Astrocyte of the hippocampus (primary cell): ENCODE data around the gene TMCO4.

Source experiments
- DNase-seq: peaks from one replicate; pipeline ENCODE4 v3.0.0; 2011; ENCODE audit warnings: low read depth, low spot score

The TMCO4 gene

DNA sequence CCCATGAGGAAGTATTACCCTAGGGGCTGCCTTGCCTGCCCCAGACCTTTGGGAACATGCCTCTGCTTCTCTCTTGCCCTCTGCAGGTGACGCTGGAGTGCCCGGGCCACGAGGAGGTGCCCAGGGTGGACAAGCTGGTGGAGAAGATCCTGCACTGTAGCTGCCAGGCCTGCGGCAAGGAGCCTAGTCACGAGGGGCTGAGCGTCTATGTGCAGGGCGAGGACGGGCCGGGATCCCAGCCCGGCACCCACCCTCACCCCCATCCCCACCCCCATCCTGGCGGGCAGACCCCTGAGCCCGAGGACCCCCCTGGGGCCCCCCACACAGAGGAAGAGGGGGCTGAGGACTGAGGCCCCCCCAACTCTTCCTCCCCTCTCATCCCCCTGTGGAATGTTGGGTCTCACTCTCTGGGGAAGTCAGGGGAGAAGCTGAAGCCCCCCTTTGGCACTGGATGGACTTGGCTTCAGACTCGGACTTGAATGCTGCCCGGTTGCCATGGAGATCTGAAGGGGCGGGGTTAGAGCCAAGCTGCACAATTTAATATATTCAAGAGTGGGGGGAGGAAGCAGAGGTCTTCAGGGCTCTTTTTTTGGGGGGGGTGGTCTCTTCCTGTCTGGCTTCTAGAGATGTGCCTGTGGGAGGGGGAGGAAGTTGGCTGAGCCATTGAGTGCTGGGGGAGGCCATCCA lies 142.8 kb downstream of the TMCO4 start:
- DNase-seq: no peak

DNA sequence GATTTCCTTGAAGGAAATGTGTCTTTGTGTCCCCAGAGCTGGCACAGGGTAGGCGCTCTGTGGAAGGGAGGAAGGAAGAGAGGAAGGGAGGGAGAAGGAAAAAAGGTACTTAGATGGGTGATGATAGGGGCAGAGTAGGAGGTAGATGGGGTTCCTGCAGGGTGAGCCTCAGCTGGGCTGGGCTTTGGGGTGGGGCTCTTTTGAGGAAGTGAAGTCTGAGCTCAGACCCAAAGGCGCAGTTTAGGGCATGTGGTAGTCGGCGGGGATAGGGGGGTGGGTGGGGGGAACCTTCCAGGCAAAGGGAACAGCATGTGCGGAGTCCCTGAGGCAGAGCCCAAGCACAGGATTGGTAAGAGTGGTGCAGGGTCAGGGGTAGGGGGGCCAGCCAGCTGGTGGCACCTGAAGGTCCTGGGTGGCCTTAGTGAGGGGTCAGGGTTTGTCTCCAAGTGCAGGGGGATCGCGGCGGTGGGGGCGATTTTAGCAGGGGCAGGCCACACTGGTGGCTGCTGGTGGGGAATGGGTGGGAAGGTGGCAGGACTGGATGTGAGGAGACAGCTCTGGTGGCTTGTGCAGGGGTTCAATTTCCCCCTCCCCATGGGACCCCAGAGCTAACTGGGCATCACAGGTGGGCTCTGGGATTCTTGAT lies 143.5 kb downstream of the TMCO4 start:
- no peak for DNase-seq

DNA sequence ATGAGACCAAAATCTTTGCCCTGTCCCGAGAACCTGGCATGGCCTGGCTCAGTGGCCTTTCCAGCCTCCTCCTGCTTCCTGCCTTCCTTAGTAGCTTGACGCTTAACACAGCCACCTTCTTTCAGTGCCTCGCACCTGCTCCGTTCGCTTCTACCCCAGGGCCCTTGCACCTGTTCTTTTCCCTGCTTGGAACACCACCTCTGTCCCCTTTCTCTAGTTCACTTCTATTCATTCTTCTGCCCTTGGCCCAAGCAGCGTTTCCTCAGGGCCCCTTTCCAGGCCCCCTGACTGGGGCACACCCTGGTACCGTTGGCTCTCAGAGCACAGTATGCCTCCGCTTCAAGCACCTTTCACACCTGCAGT lies 144.0 kb downstream of the TMCO4 start:
- no peak for DNase-seq

DNA sequence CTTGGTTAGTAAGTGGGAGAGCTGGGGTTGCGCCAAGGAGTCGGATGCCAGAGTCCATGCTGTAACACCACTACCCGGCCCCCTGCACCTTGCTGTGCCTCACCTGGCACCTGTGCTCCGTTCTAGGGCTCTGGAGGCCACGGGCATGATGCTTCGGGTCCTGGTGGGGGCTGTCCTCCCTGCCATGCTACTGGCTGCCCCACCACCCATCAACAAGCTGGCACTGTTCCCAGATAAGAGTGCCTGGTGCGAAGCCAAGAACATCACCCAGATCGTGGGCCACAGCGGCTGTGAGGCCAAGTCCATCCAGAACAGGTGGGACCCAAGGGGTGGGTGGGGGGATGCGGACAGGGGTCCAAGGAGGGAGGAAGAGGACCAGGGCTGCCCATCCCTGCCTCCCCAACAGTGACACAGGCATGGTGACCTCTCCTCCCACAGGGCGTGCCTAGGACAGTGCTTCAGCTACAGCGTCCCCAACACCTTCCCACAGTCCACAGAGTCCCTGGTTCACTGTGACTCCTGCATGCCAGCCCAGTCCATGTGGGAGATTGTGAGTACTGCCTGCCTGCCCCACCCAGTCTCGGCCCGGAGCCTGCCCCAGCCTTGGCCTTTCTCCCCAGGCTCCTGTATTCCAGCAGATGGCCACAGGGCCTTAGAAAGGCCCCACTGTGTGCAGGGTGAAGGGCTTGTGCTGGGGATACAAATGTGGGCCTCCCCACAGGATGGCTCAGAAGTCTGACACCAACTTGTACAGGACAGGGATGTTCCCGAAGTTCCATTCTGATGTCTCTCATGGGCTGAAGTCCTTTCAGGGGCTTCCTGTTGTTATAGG lies 144.6 kb downstream of the TMCO4 start:
- no peak for DNase-seq

DNA sequence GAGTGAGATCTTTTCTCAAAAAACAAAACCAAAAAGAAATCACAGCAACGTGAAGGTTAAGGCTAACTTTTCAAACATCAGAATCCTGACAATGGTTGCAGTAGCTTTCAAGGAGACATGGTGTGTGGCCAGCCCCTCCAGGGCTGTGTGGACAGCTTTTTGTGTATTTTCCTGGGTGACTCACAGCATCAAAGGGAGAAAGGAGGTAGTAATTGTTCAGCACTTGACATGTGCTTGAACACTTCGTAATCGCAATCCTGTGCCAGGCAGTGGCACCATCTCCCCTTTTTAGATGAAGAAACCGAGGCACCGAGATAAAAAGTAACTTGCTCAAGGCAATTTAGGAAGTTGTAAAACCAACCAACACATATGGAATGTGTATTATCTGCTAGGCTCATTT lies 145.3 kb downstream of the TMCO4 start:
- DNase-seq: peak; percentile 74

DNA sequence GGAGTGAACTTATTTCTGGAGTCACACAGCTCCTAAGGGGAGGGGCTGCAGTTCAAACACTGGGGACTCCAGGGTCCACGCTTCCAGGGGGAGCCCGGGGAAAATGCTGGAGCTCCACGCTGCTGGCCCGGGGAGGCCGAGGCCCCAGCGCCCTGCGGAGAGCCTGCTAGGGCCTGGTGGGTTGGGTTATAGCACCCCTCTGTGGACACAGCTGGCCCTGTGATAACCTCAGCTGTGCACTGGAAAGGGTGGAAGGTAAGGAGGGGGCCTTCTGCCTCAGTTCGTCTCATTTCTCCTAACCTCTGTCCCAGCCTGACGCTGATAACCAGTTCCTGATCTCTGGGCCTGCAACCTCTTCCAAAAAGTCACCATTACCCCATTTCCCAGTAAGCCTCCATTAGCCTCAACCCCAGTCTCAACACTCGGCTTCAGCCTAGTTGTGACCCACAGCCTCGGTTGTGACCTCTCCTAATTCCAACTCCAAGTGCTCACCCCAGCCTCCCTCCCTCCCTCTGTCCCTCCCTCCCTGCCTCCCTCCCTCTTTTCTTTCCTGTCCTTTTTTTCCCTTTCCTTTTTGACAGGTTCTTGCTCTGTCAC lies 148.5 kb downstream of the TMCO4 start:
- peak; percentile 81 for DNase-seq

DNA sequence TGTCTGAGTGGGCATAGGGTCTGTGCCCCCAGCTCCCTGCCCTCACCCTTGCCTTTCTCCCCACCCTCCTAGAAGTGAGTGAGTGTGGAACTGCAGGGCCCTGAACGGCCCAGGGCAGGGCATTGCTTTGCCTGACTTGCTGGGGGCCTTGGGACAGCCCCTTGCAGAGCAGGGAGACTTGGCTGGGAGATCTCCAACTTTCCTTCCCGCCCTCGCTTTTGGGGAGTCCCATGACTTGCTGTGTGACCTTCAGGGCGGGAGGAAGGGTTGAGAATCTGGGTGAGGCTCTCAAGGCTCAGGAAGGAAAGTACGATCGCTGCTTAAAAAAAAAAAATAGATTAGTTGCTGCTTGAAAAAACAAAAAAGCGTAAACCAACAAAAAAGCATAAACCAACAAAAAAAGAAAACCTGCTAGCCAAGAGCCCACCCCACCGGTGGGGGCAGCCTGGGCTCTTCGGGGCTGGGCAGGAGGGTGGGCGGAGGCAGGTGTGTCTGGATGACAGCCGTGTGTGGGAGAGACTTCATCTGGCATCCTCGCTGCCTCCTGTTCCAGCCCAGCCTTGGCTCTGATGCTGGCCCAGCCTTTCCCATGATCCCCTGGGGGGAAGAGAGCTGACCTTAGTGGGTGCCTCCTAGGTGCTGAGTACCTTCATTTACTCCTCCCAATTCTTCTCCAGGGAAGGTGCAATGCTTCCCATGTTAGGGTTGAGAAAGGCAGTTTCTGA lies 149.1 kb downstream of the TMCO4 start:
- DNase-seq: no peak

DNA sequence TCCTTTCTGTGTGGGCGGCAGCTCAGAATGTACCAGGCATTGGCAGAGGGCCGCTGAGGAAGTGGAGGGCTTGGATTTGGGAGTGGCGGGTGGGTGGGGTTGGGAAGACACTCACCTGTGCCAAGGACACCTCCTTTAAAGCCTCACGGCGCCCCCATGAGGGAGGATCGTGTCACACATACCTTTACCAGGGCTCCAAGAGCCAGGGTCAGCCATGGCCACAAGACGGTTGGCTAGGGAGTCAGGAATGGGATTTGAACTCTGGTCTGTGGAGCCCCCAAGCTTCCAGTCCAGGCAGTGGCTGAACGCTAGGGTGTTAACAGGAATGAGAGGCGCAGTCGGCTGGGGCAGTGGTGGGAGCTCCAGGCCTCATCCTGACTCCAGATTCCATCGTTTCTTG lies 151.0 kb downstream of the TMCO4 start:
- DNase-seq: peak; percentile 49

DNA sequence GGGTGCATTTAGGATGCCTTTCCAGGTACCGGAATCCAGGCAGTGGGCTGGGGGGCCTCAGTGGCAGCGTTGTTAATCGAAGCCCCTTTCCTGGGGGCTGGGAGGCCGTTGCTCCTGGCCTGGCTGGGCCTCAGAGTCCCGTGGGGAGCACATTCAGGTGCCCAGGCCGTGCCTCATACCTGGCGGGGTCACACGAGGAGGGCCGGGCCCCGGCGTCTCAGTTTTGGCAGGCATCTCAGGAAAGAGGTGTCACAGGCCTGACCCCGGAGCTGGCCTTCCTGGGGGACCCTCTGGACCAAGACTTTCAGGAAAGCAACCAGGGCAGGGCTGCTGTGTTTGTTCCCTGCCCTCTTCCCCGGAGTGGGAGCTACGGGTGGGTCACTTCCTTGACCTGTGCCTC lies 151.5 kb downstream of the TMCO4 start:
- DNase-seq: no peak

DNA sequence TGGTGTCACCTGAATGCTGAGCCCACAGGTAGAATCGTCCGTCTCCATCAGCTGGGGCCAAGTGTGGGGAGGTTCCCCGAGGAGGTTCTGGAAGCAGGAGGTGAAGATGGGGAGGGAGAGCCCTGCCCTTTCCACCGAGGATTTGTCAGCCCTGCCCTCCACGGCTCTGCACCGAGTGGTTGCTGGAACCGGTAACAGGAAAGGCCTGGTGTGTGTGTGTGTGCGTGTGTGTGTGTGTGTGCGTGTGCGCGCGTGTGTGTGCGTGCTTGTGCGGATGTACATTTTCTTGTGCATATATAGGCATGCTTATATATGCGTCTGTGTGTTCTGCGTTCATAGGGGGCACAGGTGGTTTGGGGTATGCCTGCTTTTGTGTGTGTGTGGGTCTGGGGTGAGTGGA lies 152.1 kb downstream of the TMCO4 start:
- no peak for DNase-seq

DNA sequence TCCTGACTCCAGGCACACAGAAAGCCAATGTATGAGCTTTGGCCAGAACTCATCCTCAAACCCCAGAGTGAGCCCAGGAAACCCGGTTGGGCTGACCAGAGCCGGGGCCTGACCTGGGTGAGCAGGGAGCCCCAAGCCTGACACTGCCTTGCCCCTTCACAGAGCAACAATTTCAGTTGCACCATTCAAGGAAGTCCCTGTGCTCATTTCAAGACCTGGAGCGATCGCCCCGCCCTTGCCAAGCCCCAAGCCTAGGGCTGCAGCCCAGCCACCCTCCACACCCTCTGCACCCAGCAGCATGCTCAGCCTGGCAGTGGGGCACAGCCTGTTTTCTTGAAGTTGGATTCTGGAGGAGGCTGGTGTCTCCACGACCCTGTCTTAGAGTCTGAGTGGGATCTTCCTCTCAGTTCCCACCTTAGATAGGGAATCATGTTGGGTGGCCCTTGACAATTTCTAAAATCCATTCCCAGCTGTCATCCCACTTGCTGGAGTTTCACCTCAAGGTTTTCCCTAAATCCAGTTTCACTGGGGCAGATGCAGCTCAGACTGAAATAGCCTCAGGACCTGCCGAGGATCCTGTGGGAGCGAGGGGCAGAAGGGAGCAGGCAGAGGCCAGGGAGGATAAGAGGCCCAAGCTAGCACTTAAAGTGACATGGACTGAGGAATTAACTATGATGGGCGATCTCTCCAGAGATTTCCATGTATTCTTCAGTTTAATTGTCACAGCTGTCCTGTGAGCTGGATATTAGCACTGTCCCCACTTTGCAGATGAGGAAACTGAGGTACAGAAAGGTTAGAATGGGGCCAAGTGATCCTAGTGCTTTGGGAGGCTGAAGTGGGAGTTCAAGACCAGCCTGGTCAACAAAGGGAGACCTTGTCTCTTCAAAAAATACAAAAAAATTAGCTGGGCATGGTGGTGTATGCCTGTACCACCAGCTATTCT lies 153.1 kb downstream of the TMCO4 start:
- DNase-seq: no peak

DNA sequence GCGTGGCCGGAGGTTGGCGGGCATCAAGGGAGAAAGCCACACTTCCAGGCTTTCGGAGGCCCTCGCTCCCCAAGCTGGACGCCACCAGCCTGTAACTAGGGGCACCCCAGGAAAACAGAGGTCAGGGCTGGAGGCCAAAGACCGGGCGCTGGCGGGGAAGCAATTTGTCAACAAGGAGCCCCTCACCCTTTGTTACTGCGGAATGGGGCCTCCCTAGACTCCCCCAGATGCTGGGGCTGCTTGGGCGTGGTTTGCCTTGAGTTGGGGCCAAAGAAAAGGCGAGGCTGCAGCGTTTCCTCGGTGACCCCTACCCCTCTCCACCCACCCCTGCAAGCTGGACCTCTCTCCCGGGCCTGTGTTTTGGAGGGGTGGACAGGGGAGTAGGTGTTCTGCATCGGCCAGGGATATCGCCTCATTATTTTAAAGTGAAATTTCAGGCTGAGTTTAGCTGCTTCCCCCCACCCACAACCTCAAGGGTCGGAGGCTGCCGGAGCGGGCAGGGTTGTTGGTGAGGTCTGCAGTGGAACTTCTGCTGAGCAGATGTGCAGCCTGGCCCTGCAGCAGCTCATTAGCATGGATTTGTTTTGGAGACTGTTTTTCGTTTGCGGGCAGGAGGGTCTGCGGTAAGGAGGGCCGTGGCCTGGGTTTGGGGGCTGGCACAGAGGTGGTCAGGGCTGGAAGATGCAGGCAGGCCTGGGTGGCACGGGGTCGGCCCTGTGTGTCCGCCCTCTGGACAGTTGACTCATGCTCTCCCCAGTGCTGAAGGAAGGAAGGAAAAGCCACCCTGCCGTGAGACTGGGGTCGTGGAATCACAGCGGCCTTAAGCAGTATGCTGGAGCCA lies 154.1 kb downstream of the TMCO4 start:
- peak; percentile 33 for DNase-seq

DNA sequence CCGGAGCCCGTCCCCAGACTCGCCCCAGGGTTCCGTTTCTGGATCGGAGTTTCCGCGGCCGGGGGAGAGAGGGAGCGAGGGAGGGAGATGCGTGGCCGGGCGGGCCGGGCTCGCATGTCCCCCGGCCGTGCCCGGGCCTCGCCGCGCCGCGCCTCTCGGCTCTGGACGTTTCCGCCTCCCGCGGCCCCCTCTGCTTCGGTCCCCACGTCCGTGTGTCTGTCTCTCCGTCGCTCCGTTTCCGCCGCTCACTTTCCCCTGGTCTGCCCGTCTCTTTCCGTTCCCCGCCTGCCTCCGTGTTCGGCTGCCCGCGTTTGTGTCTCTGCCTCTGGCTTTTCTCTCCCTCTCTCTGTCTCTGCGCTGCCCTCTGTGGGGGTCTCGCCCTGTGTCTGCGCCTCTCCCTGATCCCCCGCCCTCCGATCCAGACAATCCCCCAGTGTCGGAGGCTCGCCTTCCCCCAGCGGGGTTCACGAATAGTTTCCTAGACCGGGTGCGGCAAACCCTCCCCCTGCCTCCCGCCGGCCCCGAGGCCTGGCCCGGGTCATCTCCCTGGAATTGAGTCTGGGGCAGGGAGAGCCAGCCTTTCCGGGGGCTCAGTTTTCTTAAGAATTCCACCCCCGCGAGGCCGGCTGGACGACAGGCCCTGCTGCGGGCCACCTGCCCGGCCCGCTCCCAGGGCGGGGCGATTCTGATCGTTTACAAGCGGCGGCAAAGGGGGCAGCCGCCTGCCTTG lies 154.9 kb downstream of the TMCO4 start:
- peak; percentile 61 for DNase-seq

DNA sequence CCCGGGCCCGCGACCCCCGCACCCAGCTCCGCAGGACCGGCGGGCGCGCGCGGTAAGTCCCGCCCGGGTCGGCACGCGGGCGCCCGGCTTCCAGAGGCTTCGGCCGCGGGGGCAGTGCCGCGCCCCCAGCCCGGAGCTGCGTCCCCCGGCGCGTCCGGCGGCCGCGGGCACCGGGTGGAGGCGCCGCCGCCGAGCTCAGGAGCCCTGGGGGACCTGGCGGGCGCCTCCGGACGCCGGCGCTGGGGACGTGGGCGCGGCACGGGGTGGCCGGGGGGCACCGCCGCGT lies 155.4 kb downstream of the TMCO4 start:
- no peak for DNase-seq

DNA sequence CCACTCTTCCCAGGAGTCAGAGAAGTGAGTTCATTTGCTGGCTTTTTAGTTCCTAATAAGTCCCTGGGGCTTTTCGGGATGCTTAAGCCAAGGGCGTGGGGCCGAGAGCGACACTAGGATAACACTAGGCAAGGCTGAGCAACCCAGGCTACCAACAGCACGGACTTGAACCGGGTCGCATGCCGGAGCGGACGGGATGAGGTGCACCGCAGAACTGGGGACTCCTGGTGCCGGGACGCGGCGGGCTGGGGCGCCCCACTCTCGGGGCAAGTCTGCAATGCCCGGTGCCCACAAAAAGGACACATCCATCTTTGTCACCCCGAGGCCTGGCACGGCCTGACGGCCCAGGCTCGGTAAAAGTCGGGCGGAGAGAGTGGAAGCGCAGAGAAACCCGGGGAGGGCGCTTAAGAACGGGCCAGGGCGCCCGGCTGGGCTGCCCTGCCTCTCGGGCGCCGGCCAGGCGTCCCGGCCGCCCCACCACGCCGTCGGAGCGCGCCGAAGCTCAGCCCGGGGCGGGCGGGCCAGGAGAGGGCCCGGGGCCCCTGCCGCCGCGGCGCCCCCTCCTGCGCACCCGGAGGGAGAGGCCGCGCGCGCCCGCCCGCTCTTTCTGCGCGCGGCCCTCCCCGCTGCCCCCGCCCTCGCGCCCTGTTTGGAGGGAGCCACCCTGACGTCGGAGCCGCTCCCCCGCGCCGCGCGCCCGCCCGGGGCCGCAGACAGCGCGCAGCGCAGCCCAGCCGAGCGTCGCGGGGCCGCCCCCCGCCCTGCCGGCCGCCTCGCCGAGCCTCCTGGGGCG lies 155.9 kb downstream of the TMCO4 start, which contains the start of gene NBL1:
TSS of gene NBL1 (plus strand) at position 710 of the 793 bp plus-strand sequence. CDS start 10,720 bp downstream, outside the sequence.
- peak; percentile 91 for DNase-seq

DNA sequence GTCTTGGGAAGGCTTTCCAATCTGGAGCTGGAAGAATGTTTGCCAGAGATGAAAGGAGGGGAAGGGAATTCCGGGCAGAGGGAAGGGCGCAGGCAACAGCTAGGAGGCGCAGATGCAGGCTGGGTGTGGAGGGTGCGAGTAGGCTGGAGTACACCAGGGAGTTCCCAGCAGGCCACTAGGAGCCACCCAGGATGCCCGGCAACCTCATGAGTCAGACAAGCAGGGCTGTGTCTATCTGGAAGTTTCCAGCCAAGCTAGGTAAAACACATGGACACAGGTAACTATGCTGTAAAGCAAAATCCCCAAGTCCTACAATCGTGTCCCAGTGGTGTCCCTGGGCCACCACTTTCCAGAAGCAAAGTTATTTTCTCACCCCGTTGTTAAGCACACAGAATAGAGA lies 156.6 kb downstream of the TMCO4 start:
- peak; percentile 46 for DNase-seq

DNA sequence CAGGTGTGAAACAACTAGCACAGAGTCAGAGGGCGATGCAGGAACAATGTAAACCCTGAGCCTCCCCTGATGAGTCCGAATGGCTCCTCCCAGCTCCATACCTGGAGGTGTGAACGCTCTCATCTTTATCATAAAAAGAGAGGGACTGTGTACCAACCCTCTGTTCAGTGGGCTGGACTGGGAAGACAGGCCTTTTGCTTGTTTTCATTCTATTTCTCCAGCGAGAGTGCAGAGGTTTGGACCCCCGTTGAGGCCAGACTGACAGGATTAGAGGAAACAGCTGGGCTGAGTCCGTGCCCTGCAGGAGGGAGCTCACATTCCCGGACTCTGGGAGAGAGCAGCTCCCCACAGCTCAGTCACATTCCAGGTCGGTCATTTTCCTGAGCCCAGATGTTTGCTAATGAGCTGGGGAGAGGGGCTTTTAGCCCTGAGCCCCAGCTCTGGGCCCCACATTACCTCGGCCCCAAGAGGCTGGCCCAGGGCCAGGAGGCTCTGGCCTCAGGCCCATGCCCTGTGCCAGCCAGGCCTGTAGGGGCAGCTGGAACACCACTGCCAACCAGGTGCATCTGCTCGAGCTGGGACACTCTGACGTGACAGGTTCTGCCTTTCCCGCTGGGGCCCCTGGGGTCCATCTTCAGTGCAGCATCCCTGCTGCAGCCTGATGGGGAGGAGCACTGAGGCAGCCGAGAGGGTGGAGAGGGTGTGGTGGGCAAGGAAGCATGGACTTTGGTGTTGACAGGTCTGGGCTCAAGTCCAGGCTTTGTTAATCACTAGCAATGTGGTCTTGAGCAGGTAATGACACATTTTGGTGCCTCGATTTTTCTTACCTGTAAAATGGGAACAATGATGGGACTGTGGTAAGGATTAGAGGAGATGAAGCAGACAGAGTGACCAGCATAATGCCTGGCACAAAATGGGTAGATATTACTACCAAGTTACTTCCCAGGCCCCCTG lies 159.1 kb downstream of the TMCO4 start:
- DNase-seq: peak; percentile 49
